ENCODE results near the gene APOBEC3H. TPM values are rescaled to one million over a fixed set of nuclear protein-coding genes. Genes with fewer than 3 reads are reported as not detected.
A peak's percentile ranks its signal among the peaks of the same experiment; 100 is the strongest.
"Not testable (repeated sequence)": the region's sequence is repeated elsewhere in the genome, so short reads cannot be mapped to it uniquely, and the experiment has no call there.

APOBEC3H gene
- total RNA-seq (2014; rRNA removed; shearing (Covaris generic)): 0.50 and 0.81 TPM in 2 replicates

GRCh38 chr22:39097098-39098020, at the start of gene APOBEC3H:
APOBEC3H (plus strand) TSS chr22:39097244; CDS start chr22:39100279, 3,035 bp downstream.
- DNase-seq (ENCODE audit: low spot score): peak; percentile 22

DNA sequence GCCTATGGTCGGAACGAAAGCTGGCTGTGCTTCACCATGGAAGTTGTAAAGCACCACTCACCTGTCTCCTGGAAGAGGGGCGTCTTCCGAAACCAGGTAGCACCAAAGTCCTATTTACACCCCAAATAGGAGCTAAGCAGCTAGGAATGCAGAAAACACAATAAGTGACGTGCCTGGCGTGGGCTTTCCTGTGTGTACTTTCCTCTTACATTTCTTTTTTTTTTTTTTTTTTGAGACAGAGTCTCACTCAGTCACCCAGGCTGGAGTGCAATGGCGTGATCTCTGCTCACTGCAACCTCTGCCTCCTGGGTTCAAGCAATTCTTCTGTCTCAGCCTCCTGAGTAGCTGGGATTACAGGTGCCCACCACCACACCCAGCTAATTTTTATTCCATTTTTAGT, 47.6 kb upstream of the APOBEC3H start:
- not testable (repeated sequence) for DNase-seq (ENCODE audit: low spot score)

DNA sequence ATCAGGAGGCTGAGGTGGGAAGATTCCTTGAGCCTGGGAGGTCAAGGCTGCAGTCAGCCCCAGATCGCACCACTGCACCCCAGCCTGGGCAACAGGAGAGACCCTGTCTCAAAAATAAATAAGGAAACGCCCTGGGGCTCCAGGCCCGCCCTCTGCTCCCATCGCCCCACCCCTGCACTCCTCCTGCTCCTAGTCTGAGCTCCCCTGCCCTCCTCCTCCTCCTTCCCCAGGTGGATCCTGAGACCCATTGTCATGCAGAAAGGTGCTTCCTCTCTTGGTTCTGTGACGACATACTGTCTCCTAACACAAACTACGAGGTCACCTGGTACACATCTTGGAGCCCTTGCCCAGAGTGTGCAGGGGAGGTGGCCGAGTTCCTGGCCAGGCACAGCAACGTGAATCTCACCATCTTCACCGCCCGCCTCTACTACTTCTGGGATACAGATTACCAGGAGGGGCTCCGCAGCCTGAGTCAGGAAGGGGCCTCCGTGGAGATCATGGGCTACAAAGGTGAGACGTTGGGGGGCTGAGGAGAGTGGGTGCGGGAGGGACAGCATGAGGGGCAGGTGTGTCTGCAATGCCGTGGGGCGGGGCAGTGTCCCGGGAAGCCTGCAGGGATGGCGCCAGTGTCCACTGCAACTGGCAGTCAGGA, 45.1 kb upstream of the APOBEC3H start:
- not testable (repeated sequence) for DNase-seq (ENCODE audit: low spot score)

DNA sequence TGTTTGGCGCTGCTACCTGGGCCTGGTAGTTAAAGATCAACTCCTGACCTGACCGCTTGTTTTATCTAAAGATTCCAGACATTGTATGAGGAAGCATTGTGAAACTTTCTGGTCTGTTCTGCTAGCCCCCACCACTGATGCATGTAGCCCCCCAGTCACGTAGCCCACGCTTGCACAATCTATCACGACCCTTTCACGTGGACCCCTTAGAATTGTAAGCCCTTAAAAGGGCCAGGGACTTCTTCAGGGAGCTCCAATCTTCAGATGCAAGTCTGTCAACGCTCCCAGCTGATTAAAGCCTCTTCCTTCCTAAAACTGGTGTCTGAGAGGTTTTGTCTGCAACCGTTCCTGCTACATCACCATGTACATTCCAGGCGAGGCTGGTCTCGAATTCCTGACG, 41.4 kb upstream of the APOBEC3H start:
- DNase-seq (ENCODE audit: low spot score): no peak

DNA sequence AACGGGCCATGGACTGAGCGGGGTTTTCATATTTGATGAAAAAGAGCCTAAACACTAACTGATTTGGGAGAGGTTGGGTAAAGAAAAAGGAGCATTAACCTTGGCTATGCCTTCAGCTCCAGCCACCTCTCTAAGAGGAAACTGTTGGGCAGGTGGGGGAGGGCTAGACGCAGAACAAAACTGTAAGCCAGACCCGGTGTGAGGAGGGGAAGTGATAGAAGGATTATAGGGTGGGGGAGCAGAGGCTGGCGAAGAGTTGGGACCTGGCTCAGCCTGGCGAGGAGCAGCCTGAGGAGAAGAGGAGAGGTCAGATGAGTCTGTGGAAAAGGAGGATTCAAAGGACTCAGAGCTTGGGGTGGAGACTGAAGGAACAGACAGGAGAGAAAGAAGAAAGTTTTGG, 35.8 kb upstream of the APOBEC3H start:
- DNase-seq (ENCODE audit: low spot score): not testable (repeated sequence)

DNA sequence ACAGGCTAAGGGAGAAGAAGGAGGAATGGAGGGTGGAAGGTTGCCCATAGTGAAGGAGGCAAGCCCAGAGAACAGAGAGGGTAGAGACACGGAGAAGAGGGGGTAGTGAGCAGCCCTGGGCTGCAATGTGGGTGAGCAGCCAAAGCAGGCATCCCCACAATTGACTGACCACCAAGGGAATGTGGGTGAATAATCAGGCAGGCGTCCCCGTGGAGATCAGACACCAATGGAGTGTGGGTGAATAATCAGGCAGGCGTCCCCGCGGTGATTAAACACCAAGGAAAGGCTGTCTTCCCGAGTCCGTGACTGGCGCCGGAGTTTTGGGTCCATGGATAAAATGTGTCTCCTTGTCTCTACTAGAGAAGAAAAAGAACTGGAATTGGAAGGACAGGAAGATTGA, 35.1 kb upstream of the APOBEC3H start:
- DNase-seq (ENCODE audit: low spot score): not testable (repeated sequence)

DNA sequence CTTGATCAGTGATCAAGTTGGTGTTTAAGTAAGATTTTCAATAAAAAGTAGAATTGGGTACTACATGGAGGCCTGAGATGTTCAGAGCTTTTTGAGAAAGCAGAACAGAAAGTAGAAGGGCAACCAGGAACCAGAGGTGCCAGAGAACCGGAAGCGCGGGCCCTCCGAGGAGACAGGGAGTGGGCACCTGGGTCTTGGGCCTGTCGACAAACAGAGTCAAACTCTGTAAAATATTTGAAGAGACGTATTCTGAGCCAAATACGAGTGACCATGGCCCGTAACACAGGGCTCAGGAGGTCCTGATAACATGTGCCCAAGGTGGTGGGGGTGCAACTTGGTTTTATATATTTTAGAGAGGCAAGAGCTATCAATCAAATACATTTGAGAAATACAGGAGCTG, 33.1 kb upstream of the APOBEC3H start:
- not testable (repeated sequence) for DNase-seq (ENCODE audit: low spot score)

DNA sequence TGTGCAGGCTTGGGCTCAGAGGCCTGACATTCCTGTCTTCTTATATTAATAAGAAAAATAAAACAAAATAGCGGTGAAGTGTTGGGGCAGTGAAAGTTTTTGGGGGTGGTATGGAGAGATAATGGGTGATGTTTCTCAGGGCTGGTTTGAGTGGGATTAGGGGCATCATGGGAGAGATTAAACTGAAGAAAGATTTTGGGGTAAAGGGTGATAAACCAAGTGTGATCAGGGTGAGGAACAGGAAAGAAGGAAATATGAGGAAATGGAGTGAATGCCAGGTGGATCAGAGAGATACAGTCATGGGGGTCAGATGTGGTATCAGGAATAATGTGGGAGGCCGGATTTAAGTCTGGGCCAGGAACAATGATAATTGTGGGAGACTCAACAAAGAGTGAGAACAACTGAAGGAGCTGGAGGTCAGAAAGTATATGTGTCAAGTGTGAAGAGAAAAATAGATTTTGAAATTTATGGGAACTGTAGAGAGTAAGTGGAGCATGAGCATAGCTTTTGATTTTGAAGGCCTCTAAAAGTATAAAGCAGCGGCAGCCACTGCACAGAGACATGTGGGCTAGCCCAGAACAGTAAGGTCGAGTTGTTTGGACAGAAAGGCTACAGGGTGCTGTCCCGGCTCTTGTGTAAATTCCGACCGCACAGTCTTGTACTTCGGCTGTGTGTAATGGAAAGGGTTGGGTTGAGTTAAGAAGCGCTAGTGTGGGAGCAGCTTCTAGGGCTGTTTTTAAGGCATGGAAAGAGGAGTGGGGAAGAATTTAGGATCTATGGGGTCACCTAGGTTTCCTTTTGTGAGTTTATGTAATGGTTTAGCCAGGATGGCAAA, 30.4 kb upstream of the APOBEC3H start:
- DNase-seq (ENCODE audit: low spot score): not testable (repeated sequence)

DNA sequence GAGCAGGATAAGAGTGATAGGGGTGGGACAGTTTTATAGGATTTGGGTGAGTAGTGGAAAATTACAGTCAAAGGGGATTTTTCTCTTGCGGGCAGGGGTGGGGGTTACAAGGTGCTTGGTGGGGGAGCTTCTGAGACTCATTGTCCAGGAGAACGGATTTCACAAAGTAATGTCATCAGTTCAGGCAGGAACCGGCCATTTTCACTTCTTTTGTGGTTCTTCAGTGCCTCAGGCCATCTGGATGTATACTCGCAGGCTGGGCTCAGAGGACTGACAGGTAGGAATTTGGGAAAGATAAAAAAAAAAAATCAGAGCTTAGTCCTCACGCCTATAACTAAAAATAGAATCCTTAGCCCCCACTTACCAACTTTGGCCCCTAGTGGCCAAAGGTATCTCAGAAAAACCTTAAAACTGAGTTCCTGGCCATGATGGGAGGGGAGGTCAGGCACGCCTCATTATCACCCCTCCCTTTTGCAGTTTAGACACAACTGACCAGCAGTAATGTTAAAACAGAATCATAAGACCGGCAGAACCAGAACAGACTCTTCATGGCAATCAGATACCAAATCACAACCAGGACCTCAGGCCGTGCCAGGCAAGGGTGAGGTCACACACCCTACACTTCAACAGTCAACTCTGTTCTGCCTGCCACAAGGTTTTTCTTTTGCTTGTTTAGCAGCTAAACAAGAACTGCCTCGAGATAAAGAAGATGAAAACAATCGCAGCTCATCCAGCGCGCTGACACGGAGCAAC, 28.8 kb upstream of the APOBEC3H start:
- DNase-seq (ENCODE audit: low spot score): no peak

- DNase-seq (ENCODE audit: low spot score): no peak
These were observed 26.9 kb upstream of the APOBEC3H start for GRCh38 chr22:39070186-39070585.

- DNase-seq (ENCODE audit: low spot score): not testable (repeated sequence)
These were observed 24.5 kb upstream of the APOBEC3H start for GRCh38 chr22:39072581-39072981.

DNA sequence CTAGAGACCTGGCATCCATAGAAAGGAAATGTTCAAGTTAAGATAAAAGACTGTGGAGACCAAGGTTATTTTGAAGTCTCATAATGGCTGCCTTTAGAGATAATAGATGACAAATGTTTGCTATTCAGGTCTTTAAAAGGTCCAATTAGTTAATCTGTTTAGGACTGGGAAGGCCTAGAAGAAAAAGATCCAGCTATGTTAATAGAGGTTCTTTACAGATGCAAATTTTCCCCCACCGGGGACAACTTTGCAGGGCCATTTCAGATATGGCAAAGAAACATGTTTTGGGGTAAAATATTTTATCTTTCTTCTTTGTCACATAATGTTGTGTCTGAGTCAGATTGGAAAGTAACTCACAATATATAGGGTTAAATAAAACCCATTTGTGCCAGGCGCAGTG, 23.1 kb upstream of the APOBEC3H start:
- DNase-seq (ENCODE audit: low spot score): no peak

- not testable (repeated sequence) for DNase-seq (ENCODE audit: low spot score)
These were observed 20.7 kb upstream of the APOBEC3H start for GRCh38 chr22:39076155-39077025.

GRCh38 chr22:39077026-39077840, 19.8 kb upstream of the APOBEC3H start, which contains the start of gene APOBEC3G:
APOBEC3G (plus strand) TSS chr22:39077275; CDS start chr22:39077362, 87 bp downstream.
- peak; percentile 37 for DNase-seq (ENCODE audit: low spot score)

GRCh38 chr22:39077912-39078311, 19.1 kb upstream of the APOBEC3H start:
- DNase-seq (ENCODE audit: low spot score): not testable (repeated sequence)

DNA sequence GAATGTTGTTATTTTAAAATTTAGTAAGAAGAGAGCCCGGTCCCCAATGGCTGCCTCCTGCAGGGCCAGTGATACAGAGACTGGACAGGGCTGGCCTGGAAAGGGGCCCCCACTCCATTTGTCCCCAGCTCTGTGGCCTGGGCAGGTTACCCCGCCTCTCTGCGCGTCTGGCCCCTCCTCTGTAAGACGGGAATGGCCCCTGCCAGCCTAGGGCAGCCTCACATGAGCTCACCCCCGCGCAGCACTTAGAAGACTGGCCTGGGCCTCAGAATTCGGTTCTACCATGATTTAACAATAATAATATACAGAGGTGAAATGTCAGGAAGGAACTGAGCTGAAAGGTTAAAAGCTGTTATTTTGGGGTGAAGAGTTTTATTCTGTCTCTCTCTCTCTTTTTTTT, 18.7 kb upstream of the APOBEC3H start:
- no peak for DNase-seq (ENCODE audit: low spot score)

- not testable (repeated sequence) for DNase-seq (ENCODE audit: low spot score)
These were observed 17.9 kb upstream of the APOBEC3H start for GRCh38 chr22:39079054-39079637.

GRCh38 chr22:39080052-39080762, 16.8 kb upstream of the APOBEC3H start:
- DNase-seq (ENCODE audit: low spot score): no peak

All from A172 (cell line).